MM.1S (cell line): Measurements from ENCODE around the gene GSTM2.

Experiments used
- DNase-seq: peaks from one replicate; pipeline ENCODE4 v3.0.0-alpha.2; 2015
- H2AFZ ChIP-seq: fragments of 300-600 bp; sonication (generic); 2 replicates; pipeline ENCODE4 v1.6.0; 2016; ENCODE audit warnings: antibody characterized with exemption, low read length
- H3F3A ChIP-seq: fragments of 300-600 bp; sonication (generic); 2 replicates; pipeline ENCODE4 v1.6.1; 2016; ENCODE audit warnings: mild to moderate bottlenecking, antibody characterized with exemption, low read length, moderate library complexity, mixed read lengths; ENCODE audit not compliant: insufficient read depth
- H3K27ac ChIP-seq: fragments of 300-600 bp; sonication (generic); 2 replicates; pipeline ENCODE4 v1.5.1; 2016; ENCODE audit warnings: mild to moderate bottlenecking, low read length
- H3K27me3 ChIP-seq: fragments of 300-600 bp; sonication (generic); replicated peaks from 2 replicates; pipeline ENCODE4 v1.6.0; 2016; ENCODE audit warnings: low read length; ENCODE audit not compliant: insufficient read depth
- H3K36me3 ChIP-seq: fragments of 300-600 bp; sonication (generic); replicated peaks from 2 replicates; pipeline ENCODE4 v1.6.1; 2016; ENCODE audit warnings: mild to moderate bottlenecking, low read length, mixed read lengths; ENCODE audit not compliant: insufficient read depth
- H3K4me1 ChIP-seq: fragments of 300-600 bp; sonication (generic); 2 replicates; pipeline ENCODE4 v1.6.1; 2016; ENCODE audit warnings: low read length, mixed read lengths
- H3K4me2 ChIP-seq: fragments of 300-600 bp; sonication (generic); 2 replicates; pipeline ENCODE4 v1.6.0; 2016; ENCODE audit warnings: low read depth, low read length
- H3K4me3 ChIP-seq: fragments of 300-600 bp; sonication (generic); 2 replicates; pipeline ENCODE4 v1.5.1; 2016; ENCODE audit warnings: low read length, mixed read lengths
- H3K79me2 ChIP-seq: fragments of 300-600 bp; sonication (generic); 2 replicates; pipeline ENCODE4 v1.6.1; 2016; ENCODE audit warnings: mixed run types, low read length, mixed read lengths
- H3K9ac ChIP-seq: fragments of 300-600 bp; sonication (generic); 2 replicates; pipeline ENCODE4 v1.6.1; 2016; ENCODE audit warnings: low read length, mixed read lengths
- H3K9me2 ChIP-seq: fragments of 300-600 bp; sonication (generic); replicated peaks from 2 replicates; pipeline ENCODE4 v1.6.1; 2016; ENCODE audit warnings: mild to moderate bottlenecking, low read length, mixed read lengths; ENCODE audit not compliant: insufficient read depth
- H3K9me3 ChIP-seq: fragments of 300-600 bp; sonication (generic); replicated peaks from 2 replicates; pipeline ENCODE4 v1.6.1; 2016; ENCODE audit warnings: mild to moderate bottlenecking, low read length, mixed read lengths; ENCODE audit not compliant: insufficient read depth
- H4K20me1 ChIP-seq: fragments of 300-600 bp; sonication (generic); 2 replicates; pipeline ENCODE4 v1.6.1; 2016; ENCODE audit warnings: mild to moderate bottlenecking, low read length, moderate library complexity, mixed read lengths; ENCODE audit not compliant: insufficient read depth
- CTCF ChIP-seq: fragments of 300-600 bp; sonication (generic); IDR thresholded peaks from 2 replicates; pipeline ENCODE4 v1.5.1; 2016; ENCODE audit warnings: antibody characterized with exemption, low read length, mixed read lengths
- EZH2 ChIP-seq: fragments of 300-600 bp; sonication (generic); optimal IDR thresholded peaks from 2 replicates; pipeline ENCODE3; 2017; ENCODE audit warnings: low read depth, mild to moderate bottlenecking, antibody characterized with exemption, low read length, mixed read lengths
- EZH2phosphoT487 ChIP-seq: fragments of 300-600 bp; sonication (generic); IDR thresholded peaks from 2 replicates; pipeline ENCODE4 v1.6.1; 2018; ENCODE audit warnings: antibody characterized with exemption, low read length

The GSTM2 gene

GRCh38 chr1:109642626-109643025 is 25.2 kb upstream of the GSTM2 start:
- H3K4me2 ChIP-seq: no peak overlapping the region
- H3K4me3 ChIP-seq: no peak overlapping the region
- H3K79me2 ChIP-seq: no peaks in the 10 kb centered on the region
- H3K27ac ChIP-seq: no peak overlapping the region
- H3K9me2 ChIP-seq: no peaks in the 10 kb centered on the region
- H3K36me3 ChIP-seq: no peaks in the 10 kb centered on the region
- H3F3A ChIP-seq: no peaks in the 10 kb centered on the region
- H4K20me1 ChIP-seq: no peaks in the 10 kb centered on the region
- TF ChIP-seq EZH2phosphoT487 (no peak), CTCF (no peak), EZH2 (no peak)
- H3K9ac ChIP-seq: no peak overlapping the region
- no peaks in the 10 kb centered on the region for H3K27me3 ChIP-seq
- H3K9me3 ChIP-seq: no peaks in the 10 kb centered on the region
- no peak for DNase-seq
- H3K4me1 ChIP-seq: 0 out of 2 replicates have a peak, but pooled peaks cover 3% of the 10 kb centered on the region
- H2AFZ ChIP-seq: no peak overlapping the region

- no peak overlapping the region for H3K27ac ChIP-seq
- no peaks in the 10 kb centered on the region for H3K36me3 ChIP-seq
- no peak overlapping the region for H3K4me3 ChIP-seq
- no peak overlapping the region for H3K9ac ChIP-seq
- H3K27me3 ChIP-seq: no peaks in the 10 kb centered on the region
- TF ChIP-seq EZH2phosphoT487 (no peak), CTCF (peak; percentile 64)
- H3F3A ChIP-seq: no peaks in the 10 kb centered on the region
- H2AFZ ChIP-seq: peak overlapping the region; percentile 59
- no peaks in the 10 kb centered on the region for H3K9me3 ChIP-seq
- no peaks in the 10 kb centered on the region for H3K9me2 ChIP-seq
- H3K4me1 ChIP-seq: 0 out of 2 replicates have a peak, but pooled peaks cover 3% of the 10 kb centered on the region
- no peaks in the 10 kb centered on the region for H4K20me1 ChIP-seq
- peak overlapping the region; percentile 48; the same call in 1 of the 2 replicates for H3K4me2 ChIP-seq
- peak; percentile 68 for DNase-seq
- H3K79me2 ChIP-seq: no peaks in the 10 kb centered on the region
Measured at GRCh38 chr1:109643385-109644230, 24.2 kb upstream of the GSTM2 start.

- Histone ChIP-seq H3K27ac (no peak overlapping the region), H3K36me3 (no peaks in the 10 kb centered on the region), H3K79me2 (no peaks in the 10 kb centered on the region), H3K9me2 (no peaks in the 10 kb centered on the region), H4K20me1 (no peaks in the 10 kb centered on the region), H3K9ac (no peak overlapping the region), H3F3A (no peaks in the 10 kb centered on the region), H3K4me2 (no peak overlapping the region), H3K4me1 (0 out of 2 replicates have a peak, but pooled peaks cover 3% of the 10 kb centered on the region), H3K9me3 (no peaks in the 10 kb centered on the region), H2AFZ (no peak overlapping the region), H3K4me3 (no peak overlapping the region), H3K27me3 (no peaks in the 10 kb centered on the region)
- no peak for DNase-seq
- no peak for TF ChIP-seq EZH2phosphoT487
- no peak for TF ChIP-seq CTCF
Measured at GRCh38 chr1:109644670-109645069, 23.2 kb upstream of the GSTM2 start.
